Measurements from ENCODE around the gene ADAMTS19. TPM values are rescaled to one million over a fixed set of nuclear protein-coding genes. Genes with fewer than 3 reads are reported as not detected.

The ADAMTS19 gene
- total and polyA plus RNA-seq, 9 of the 15 experiments (the other 6 are each of a cell fraction or from before 2014, with no cell fraction given) = not detected

- Histone ChIP-seq H4K20me1 (replicated peaks; ENCODE audit: control insufficient read depth, insufficient read depth, low read length) (no peaks in the 10 kb centered on the region), H3K4me3 (no peak overlapping the region), H3K27me3 (ENCODE audit: control insufficient read depth in 2 of 2, insufficient read depth in 2 of 2, low read length in 2 of 2) (no peaks in the 10 kb centered on the region), H3K9me1 (ENCODE audit: control insufficient read depth, insufficient read depth, low read length) (no peaks in the 10 kb centered on the region), H3K79me2 (ENCODE audit: control insufficient read depth, insufficient read depth, low read length) (no peaks in the 10 kb centered on the region), H3K4me1 (replicated peaks in 1 of 2; ENCODE audit: control insufficient read depth in 2 of 2, insufficient read depth in 2 of 2, low read length in 2 of 2) (no peaks in the 10 kb centered on the region), H3K9ac (ENCODE audit: insufficient read depth in 1 of 2, low read depth in 2 of 2, low read length in 2 of 2) (no peak overlapping the region), H3K27ac (ENCODE audit: extremely low read depth, low read depth, low read length) (no peak overlapping the region), H3K36me3 (ENCODE audit: control insufficient read depth, insufficient read depth, low read length) (no peaks in the 10 kb centered on the region), H3K4me2 (ENCODE audit: insufficient read depth, low read length) (no peak overlapping the region), H2AFZ (ENCODE audit: low read depth, low read length) (no peak overlapping the region), H3K9me3 (replicated peaks; ENCODE audit: control insufficient read depth, insufficient read depth, low read depth, low read length) (no peaks in the 10 kb centered on the region)
- WGBS (ENCODE audit: insufficient coverage, low coverage, missing lambda C conversion rate) = 2% methylated on average over 3 of the region's 3 CpGs
- ChIA-PET CTCF (ENCODE audit: low intra/inter-chr PET ratio) (no interaction called here), POLR2A (no interaction called here)
- FAIRE-seq = no peak
- DNase-seq (ENCODE audit: extremely low read depth in 1 of 4, low spot score in 3 of 4) = no peak
- no TSS peak for BruUV-seq (replicated peaks)
- intact Hi-C loops (cut with micrococcal nuclease) = no loop called here
- no peak for ATAC-seq
- in situ Hi-C loops (cut with MboI) = no loop called here
- TF ChIP-seq TCF7 (IDR thresholded peaks at IDR 0.05; ENCODE audit: borderline replicate concordance) (no peak), TARDBP (IDR thresholded peaks at IDR 0.05) (no peak), BRD4 (IDR thresholded peaks at IDR 0.05) (no peak), POLR2AphosphoS2 (IDR thresholded peaks at IDR 0.05; ENCODE audit: low read length) (no peak), MAFG (tag; conservative IDR thresholded peaks at IDR 0.05) (no peak), HMBOX1 (IDR thresholded peaks at IDR 0.05) (no peak), THRA (IDR thresholded peaks at IDR 0.05) (no peak), RAD51 (IDR thresholded peaks at IDR 0.05; ENCODE audit: borderline replicate concordance, low read depth) (no peak), NFATC3 (IDR thresholded peaks at IDR 0.05) (no peak), RERE (CRISPR knock-in tag; IDR thresholded peaks at IDR 0.05; ENCODE audit: borderline replicate concordance) (no peak), CBFB (CRISPR knock-in tag; IDR thresholded peaks at IDR 0.05) (no peak), ZNF586 (CRISPR knock-in tag; conservative IDR thresholded peaks at IDR 0.05) (no peak), SIN3B (IDR thresholded peaks at IDR 0.05; ENCODE audit: low read depth) (no peak), RUNX1 (IDR thresholded peaks at IDR 0.05; ENCODE audit: low read depth) (no peak)
These were observed 81.0 kb downstream of the ADAMTS19 start for GRCh38 chr5:129541051-129541450.

Data from K562 (cell line).